HG02840 (cell line): ENCODE measurements around the gene ANKS4B.
"Not testable (repeated sequence)": the region's sequence is repeated elsewhere in the genome, so short reads cannot be mapped to it uniquely, and the experiment has no call there.

ENCODE experiments used
- ATAC-seq: cut with Tn5 transposase; IDR thresholded peaks from one replicate; pipeline ENCODE4 v1.9.1; 2021; ENCODE audit warnings: mild to moderate bottlenecking, moderate library complexity, moderate number of reproducible peaks; ENCODE audit not compliant: unreplicated experiment, low FRiP score

Gene ANKS4B

DNA sequence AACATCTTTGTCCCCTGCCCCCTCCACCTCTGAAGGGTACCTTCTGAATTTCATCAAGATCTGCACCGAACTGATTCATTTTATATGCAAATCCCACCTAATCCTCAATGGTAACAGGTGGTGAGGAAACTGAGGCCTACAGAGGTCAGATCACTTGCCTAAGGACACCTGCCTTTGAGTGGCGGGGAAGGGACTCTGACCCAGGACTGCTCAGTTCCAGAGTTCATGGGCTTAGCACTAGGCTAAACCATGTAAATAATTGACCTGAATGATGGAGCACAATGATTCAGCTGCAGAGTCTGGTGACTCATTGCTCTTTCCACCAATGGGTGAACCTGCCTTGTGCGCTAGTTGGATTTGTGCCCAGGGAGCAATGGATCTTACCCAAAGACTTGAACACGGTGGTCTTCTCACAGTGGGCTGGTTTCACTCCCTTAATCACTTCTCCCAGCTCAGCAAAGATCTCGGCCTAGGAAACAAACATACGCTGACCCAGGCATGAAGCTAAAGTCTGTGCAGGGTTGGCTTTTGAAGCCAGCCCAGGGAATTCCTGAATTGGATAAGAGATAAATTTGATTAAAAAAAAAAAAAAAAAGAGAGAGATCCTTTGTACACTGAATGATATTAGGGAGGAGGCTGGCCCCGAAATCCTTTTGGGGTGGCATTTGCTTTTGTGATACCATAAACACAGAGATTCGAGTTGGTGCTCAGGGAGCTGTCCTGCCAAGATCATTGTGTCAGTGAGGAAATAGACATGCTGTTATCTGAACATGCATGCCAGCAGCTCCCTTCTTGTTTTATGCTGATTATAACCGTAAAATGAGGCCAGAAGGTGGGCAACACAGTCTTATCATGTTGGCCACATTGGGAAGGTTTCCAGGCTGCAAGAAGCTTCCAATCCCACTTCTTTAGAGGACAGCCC lies 27.6 kb downstream of the ANKS4B start:
- ATAC-seq, result no peak

DNA sequence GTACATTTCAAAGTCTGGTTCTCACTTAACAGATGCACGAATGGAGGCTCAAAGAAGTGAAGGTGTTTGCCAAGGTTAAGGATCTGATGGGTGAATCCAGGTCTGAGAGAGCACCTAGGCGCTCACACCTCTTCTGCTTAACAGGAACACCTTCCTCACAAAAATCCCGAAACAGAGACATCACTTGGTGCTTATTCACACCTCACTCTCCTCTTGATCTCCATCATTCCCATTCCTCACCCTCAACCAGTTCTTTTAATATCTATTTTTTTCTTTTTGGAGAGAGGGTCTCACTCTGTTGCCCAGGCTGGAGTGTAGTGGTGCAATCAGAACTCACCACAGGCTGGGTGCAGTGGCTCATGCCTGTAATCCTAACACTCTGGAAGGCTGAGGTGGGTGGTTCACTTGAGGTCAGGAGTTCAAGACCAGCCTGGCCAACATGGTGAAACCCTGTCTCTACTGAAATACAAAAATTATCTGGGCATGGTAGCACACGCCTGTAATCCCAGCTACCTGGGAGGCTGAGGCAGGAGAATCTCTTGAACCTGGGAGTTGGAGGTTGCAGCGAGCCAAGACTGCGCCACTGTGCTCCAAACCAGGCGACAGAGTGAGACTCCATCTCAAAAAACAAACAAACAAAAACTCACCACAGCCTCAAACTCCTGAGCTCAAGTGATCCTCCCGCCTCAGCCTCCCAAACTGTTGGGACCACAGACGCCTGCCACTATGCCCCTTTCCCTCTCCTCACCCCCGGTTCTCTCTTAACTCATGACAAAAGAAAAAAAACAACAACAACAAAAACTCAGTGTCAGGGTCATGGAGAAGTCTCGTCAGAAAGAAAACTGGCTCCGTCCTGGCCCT lies 29.5 kb downstream of the ANKS4B start:
- no peak for ATAC-seq

DNA sequence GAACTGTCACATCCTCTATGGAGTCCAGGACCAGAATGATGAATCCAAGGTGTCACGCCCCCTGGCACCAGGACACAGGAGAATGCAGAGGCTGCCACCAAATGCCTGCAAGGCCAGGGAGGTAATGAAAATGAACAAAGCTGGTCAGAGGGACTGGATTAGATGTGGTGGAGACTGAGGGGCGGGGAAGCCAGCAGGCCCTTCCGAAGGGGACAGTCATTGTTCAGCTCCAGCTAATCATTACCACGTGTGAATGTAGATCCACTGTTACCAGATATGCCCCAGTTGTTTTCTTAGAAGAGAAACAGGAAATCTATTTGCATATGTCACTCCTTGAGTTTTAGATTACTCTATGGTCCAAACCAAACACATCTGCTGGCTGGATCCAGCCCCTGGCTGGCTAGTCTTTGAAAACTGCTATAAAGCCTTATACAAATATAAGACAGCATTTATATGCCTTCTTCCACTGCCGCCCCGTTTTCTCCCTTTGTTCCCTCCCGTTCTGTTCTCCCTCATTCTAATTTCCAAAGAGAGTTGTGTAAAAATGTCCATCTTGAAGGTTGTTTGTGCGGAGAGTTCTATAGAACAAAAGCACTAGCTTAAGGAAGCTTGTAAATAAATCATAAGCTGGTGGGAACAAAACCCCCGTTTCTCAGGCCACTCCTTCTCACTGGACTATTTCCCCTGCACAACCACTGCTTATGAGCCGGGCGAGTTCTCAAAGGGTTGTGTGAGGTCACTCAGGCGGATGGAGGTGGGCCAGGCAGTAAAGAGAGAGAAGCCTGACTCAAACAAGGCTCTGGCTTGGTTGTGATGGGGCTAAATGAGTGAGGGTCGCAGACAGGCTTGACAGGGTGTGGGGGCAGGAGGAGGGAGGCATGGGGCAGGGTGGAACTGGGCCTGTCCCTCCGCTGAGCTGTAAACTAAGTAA lies 30.4 kb downstream of the ANKS4B start:
- ATAC-seq, result peak; percentile 70

DNA sequence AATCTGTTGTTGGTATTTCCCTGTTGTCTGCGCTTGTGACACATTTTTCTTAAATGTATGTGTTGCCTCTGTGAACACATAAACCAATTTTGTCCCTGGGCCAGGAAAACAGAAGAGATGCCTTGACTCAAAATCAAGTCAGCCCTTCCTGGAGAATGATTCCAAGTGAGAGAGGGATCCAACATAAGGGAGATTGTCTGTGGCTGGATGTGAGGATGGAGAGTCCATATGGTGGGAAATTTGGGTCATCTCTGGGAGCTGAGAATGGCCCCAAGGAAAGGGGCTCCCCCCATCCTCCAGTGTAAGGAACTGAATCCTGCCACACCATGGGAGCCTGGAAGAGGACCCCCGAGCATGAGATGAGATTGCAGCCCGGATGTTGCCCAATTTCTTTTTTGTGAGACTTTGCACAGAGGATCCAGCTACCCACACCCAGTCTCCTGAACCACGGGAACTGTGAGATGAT lies 31.1 kb downstream of the ANKS4B start:
- no peak for ATAC-seq

DNA sequence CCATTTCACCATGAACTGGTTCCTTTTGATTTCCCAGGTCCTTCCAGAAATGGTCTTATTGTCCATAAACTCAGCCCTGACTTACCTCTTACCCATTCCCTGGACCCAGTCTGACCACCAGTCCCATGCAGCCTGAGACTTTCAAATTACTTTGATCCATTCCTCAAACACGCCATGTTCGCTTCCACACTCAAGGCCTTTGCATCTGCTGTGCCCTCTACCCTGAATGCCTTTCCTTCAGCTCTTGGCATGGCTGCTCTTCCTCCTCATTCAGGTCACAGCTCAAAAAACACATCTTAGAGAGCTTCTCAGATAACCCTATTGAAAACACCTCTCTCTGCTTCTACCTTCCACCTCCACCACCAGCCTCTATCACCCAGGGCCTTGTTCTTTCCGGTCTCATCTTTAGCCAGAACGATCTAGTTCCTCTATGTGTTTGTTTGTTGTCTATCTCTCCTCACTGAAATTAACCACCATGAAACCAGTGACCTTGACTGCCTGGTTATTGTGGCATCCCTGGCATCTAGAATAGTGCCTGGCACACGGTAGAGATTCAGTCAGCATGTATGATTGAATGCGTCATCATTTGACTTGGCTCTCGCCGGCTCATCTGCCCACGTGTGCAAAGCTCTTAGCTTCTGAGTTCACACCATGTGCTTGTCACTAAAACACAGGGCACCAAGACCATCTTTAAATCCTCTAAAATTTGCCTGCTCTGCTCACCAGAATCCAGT lies 31.8 kb downstream of the ANKS4B start:
- no peak for ATAC-seq

DNA sequence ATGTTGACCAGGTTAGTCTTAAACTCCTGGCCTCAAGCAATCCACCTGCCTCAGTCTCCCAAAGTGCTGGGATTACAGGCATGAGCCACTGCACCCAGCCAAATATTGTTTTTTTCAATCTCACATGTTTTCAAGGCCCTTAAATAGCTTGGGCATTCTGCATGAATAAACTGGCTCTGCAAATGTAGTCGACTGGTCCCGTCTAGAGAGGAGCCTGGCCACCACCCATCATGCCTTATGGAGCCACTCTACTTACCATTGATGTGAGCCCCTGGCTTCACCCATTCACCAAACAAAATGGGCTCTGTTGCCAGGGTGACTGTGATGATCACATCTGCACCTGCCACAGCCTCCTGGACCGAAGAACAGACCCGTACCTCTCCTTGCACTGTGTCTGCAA lies 33.8 kb downstream of the ANKS4B start:
- no peak for ATAC-seq

DNA sequence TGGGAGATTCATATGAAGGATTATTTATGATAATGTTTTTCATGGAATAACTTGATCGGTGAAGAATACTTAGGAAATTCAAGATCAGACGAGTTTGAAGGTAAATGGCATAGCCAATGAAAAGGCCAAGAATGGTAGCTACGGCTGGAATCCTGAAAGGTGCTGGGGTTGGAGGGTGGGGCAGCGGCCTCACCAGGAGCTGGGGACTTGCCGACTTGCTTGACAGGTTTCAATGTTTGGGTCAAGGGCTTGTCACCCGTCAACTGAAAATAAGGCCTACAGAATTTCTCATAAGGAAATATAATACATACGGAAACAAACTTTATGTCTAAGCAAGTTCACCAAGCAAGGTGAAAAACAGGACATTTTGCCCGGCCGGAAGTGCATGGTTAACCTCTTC lies 34.7 kb downstream of the ANKS4B start:
- no peak for ATAC-seq

DNA sequence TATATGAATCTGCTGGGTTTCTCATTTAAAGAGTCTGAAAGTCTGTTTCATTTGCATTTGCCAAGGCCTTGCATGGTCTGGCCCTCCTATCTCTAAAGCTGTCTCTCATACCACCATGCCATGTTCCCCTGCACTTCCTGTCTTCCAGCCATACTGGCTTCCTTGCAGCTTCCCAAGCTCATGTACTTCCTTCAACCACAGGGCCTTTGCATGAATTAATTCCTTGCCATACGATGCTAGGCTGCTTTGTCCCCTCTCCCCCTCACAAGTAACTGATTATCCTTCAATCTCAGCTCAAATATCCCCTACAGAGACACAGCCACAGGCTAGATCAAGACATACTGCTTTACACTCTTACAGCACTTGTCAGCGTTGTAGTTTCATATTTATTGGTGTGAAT lies 38.8 kb downstream of the ANKS4B start:
- ATAC-seq, result no peak

DNA sequence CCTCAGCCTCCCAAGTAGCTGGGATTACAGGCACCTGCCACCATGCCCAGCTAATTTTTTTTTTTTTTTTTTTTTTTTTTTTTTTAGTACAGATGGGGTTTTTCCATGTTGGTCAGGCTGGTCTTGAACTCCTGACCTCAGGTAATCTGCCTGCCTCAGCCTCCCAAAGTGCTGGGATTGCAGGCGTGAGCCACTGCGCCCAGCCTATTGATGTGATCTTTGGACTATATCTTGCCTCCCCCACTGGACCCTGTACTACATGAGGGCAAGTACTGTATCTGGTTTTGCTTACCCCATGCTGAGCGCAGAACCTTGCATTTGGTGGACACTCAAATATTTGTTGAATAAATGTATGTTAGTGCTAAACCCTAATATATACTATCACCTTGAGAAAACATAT lies 39.3 kb downstream of the ANKS4B start:
- not testable (repeated sequence) for ATAC-seq

DNA sequence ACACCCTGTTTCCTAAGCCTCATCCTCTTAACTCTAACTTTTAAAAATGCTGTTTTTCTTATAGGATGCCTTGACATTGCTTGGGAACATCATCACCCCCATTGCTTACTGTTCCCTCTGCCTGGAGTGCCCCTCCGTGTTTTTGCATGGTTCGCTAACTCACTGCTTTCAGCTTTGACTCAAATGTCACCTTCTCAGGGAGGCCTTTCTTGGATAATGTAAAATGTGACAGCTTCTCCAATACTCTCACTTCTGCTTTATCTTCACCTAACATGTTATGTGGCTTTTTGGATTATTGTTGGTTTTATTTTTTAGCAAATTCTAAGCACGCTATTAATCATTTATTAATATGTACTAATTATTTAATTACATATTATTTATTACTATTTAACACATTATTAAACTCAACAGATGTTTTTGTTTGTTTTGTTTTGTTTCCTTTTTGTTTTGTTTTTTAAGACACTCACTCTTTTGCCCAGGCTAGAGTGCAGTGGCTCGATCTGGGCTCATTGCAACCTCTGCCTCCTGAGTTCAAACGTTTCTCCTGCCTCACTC lies 40.8 kb downstream of the ANKS4B start:
- ATAC-seq, result no peak

DNA sequence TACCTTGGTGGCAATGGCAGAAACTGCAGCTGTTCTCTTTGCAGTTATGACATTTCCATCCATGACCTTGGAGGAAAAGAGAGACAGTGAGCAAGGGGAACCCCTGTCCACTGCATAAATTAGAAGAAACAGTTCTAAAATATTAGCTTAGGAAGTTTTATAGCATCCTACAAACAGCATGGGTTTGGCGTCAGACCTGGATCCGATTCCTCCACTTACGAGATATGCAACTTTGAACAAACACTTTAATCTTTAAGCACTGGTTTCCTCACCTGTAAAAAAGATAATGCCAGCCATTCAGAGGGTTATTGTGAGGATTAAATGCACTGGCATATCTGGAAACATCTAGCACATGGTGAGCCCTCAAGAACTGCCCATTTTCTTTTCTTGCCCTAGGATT lies 42.0 kb downstream of the ANKS4B start:
- ATAC-seq, result no peak

DNA sequence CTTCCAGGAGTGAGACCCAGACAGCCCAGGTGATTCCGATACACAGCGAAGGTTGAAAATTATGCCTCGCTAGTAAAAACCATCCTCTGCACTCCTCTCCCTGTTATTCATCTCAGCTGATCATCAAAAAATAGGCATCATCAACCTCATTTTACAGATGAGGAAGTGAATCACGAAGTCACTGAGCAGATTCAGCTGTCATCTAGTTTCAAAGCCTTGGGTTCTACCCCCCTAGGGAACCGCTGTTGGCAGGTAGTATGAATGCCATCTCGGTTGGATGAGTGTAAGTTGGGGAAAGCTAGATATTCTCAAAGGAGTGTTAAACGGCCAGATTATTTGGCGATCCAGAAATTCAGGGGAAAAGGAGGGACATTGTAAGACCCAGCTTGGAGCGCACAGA lies 42.6 kb downstream of the ANKS4B start:
- ATAC-seq, result no peak

DNA sequence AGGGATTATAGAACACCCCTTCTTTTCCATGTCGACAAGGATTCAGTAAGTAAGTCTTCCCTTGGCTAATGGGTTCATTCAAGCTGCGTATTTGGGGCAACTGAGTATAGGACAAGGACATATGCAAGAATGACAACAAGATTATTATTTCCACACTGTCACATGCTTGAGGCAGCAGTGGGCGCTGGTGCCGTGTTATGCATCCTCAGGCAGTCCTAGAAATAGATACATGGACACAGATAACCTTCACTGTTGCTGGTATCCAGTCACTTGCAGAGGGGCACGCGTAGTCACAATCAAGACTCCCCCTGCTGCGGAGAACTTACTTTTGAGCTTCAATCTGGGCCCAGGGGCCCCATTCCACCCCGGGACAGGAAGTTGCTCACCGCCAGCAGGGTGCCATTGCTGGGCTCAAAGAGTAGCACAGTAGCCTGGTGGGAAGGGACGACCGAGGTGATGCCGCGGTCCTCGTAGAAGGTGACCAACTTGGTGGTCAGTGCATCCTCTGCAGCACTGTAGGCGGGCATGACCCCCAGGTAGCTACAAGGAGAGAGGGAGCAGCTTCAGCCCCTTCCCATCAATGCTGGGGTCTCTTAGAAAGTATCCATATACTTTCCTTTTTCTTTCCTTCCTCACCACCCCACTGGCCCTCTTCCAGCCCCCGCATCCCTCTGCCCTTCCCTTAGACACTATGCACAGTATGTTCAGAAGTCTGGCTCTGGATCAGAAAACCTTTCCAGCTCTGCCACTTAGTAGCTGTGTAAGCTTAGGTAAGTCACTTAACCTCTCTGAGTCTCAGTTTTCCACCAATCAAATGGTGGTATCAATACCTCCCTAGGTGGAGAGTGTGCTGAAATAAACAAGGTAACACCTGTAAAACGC lies 43.8 kb downstream of the ANKS4B start:
- ATAC-seq, result no peak

DNA sequence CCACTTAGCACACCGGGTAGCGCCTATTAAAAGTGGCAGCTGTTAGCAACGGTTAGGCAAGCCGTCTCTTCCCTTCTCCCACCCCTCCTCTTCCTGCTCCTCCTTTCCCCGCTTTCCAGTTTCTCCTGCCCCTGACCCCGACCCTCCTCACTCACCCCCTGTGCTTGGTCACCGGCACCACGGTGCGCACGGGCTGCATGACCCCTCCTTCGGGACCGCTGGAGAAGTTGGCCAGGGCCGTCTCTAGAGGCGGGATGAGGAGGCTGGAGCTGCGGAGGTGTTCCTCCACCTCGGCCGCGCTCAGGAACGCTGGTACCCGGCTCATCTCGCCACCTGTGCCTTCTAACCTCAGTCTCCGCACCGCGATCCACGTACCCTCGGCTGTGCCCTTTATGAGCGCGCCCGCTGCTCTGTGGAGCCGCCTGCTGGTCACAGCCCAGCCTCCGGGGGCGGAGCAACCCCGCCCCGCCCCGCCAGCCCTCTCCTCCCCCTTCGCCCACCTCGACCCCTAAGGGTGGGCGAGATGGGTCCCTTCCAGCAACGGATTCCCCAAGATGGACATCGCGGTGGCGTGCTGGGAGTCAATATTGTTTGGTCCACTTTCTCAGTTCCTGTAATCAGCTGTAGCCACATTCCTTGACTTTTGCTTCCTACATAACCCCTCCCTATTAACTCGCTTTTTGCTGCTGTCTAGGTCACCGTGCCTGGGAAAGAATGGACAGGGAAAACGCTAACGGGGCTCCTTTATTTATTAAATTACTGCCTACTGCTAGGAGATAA lies 44.6 kb downstream of the ANKS4B start, which contains the start of gene CRYM:
Gene CRYM (minus strand): TSS at position 364 of the 780 bp plus-strand sequence. CDS start 39 bp downstream, at position 325.
- no peak for ATAC-seq

DNA sequence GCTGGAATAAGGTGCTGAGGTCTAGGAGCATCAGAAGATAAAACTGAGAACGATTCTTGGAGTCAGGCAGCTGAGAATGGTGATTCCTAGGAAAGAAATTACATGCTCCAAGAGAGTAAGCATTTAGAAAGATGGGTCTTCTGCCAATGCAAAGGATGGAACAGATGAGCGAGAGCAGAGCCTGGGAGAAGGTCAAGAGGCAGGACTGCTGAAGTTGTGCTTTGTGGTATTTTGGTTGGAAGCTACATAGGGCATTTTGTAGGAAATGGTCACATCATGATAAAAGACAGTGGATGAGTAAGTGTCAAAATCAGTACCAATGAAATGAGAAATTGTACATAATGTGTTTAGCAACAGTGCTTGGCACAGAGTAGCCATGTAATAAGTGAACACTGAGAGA lies 46.0 kb downstream of the ANKS4B start:
- ATAC-seq, result no peak

DNA sequence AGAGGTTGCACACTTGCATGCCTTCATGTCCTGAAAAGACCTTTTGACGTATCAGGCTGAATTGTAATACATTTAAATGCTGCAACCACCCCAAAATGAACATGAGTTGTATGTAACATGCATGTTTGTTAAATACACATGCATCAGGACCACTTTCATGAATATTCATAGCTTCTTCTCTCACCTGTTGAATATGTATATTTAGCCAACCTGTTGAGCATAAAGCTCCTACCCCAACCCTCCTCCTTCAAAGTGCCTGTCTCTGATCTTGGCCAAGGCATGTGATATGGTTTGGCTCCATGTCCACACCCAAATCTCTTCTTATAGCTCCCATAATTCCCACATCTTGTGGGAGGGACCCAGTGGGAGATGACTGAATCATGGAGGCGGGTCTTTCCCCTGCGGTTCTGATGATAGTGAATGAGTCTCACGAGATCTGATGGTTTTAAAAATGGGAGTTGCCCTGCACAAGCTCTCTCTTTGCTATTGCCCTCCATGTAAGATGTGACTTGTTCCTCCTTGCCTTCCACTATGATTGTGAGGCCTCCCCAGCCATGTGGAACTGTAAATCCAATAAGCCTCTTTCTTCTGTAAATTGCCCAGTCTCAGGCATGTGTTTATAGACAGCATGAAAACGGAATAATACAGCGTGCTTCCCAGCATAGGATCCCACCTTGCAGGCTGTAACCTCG lies 48.3 kb downstream of the ANKS4B start:
- no peak for ATAC-seq
